Measurements from ENCODE around the gene TXNDC15. TPM values are rescaled to one million over a fixed set of nuclear protein-coding genes. Genes with fewer than 3 reads are reported as not detected.
"Not testable (repeated sequence)": the region's sequence is repeated elsewhere in the genome, so short reads cannot be mapped to it uniquely, and the experiment has no call there.

TXNDC15 gene
- total RNA-seq, 1 donor from 2014 or later: 75.2 TPM

DNA sequence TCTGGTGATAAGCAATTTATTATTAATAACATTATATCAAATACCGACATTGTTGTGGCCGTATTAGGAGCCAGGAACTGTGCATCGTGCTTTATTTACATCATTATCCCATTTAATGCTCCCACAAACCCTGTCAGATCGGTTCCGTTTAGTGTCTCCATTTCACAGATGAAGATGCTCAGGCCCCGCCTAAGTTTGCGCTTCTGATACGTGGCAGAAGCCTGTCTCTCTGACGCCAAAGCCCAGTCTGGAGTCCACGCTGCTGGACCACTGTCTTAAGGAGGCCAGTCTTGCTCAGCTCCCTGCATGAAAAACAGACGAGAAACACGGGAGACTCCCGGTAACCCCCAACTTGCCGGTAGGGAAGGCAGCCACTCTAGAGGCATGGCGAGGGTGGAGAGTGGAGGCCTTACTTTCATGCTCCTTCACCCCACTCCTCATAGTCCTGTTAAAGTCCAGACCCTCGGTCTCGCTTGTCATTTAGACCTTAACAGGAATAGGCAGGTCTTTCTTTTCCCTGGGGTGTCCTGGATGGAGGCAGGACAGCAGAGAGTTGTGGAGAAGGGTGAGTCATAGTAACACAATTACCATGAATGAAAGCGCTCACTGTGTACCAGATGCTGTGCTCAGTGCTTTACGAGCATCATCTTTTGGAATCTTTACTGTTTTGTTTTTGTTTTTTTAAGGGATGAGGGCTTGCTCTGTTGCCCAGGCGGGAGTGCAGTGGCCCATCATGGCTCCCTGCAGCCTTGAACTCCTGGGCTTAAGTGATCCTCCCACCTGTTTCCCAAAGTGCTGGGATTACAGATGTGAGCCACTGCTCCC, 872 bp downstream of the TXNDC15 start:
- Histone ChIP-seq H3K4me3 (ENCODE audit: low read length in 3 of 3) (peak overlapping the region; percentile 93 to 98 (median 96)), H3K9ac (ENCODE audit: low read depth in 1 of 3, low read length in 3 of 3) (peak overlapping the region; percentile 88 to 97 (median 96)), H3K27me3 (ENCODE audit: control insufficient read depth in 3 of 3, insufficient read depth in 3 of 3, low read length in 3 of 3) (no peaks in the 10 kb centered on the region), H3K9me3 (ENCODE audit: control insufficient read depth in 3 of 3, low read length in 3 of 3) (no peaks in the 10 kb centered on the region), H3K27ac (ENCODE audit: low read depth, low read length) (peak overlapping the region; percentile 87), H3K36me3 (ENCODE audit: control insufficient read depth in 3 of 3, insufficient read depth in 3 of 3, low read length in 3 of 3) (peaks cover 0 to 5% (median 5%) of the 10 kb centered on the region in 3 donors), H3K4me1 (ENCODE audit: control insufficient read depth in 3 of 3, insufficient read depth in 3 of 3, low read length in 3 of 3) (peaks cover 13 to 31% (median 25%) of the 10 kb centered on the region in 3 donors)

DNA sequence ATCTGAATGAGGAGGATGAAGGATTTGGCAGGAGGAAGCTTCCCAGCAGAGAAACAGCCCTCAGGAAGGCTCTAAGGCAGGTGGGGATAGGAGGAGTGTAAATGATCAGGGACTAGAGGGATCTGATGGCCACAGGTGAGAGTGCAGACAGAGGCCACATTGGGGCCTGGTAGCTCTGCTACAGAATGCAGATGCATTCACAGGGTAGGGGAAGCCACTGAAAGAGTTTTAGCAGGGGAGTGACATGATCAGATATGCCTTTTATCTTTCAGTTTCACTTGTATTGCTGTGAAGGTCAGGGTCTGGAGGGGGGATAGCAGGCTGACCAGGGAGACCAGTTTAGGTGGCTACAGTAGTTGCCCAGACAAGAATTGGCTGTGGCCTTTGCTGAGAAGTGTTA, 3.0 kb downstream of the TXNDC15 start:
- H3K27ac ChIP-seq (ENCODE audit: low read depth, low read length): no peak overlapping the region
- H3K9me3 ChIP-seq (ENCODE audit: control insufficient read depth in 3 of 3, low read length in 3 of 3): no peaks in the 10 kb centered on the region
- H3K9ac ChIP-seq (ENCODE audit: low read depth in 1 of 3, low read length in 3 of 3): no peak overlapping the region
- H3K4me3 ChIP-seq (ENCODE audit: low read length in 3 of 3): no peak overlapping the region
- peaks cover 13 to 31% (median 25%) of the 10 kb centered on the region in 3 donors for H3K4me1 ChIP-seq (ENCODE audit: control insufficient read depth in 3 of 3, insufficient read depth in 3 of 3, low read length in 3 of 3)
- no peaks in the 10 kb centered on the region for H3K27me3 ChIP-seq (ENCODE audit: control insufficient read depth in 3 of 3, insufficient read depth in 3 of 3, low read length in 3 of 3)
- H3K36me3 ChIP-seq (ENCODE audit: control insufficient read depth in 3 of 3, insufficient read depth in 3 of 3, low read length in 3 of 3): peaks cover 0 to 5% (median 5%) of the 10 kb centered on the region in 3 donors

DNA sequence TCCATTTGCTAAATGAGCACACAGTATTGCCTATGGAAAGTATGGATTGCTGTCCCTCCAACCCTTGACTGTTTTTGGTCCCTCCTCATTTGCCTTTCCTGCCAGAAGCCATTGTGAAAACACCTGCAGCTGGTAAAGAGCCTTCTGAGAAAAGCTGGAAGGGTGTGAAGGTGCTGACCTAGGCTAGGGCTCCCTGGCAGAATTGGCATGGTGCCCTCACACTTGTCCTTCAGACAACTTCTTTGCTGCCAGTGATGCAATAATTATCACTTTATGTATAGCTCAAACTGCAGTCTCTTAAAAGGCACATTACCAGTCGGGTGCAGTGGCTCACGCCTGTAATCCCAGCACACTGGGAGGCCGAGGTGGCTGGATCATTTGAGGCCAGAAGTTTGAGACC, 4.2 kb downstream of the TXNDC15 start:
- H3K9me3 ChIP-seq (ENCODE audit: control insufficient read depth in 3 of 3, low read length in 3 of 3): no peaks in the 10 kb centered on the region
- H3K9ac ChIP-seq (ENCODE audit: low read depth in 1 of 3, low read length in 3 of 3): no peak overlapping the region
- no peak overlapping the region for H3K4me3 ChIP-seq (ENCODE audit: low read length in 3 of 3)
- H3K27me3 ChIP-seq (ENCODE audit: control insufficient read depth in 3 of 3, insufficient read depth in 3 of 3, low read length in 3 of 3): no peaks in the 10 kb centered on the region
- H3K36me3 ChIP-seq (ENCODE audit: control insufficient read depth in 3 of 3, insufficient read depth in 3 of 3, low read length in 3 of 3): peaks cover 0 to 5% (median 5%) of the 10 kb centered on the region in 3 donors
- peaks cover 13 to 30% (median 25%) of the 10 kb centered on the region in 3 donors for H3K4me1 ChIP-seq (ENCODE audit: control insufficient read depth in 3 of 3, insufficient read depth in 3 of 3, low read length in 3 of 3)
- no peak overlapping the region for H3K27ac ChIP-seq (ENCODE audit: low read depth, low read length)

GRCh38 chr5:134879456-134879855, 5.3 kb downstream of the TXNDC15 start:
- no peak overlapping the region for H3K4me3 ChIP-seq (ENCODE audit: low read length in 3 of 3)
- H3K27ac ChIP-seq (ENCODE audit: low read depth, low read length): no peak overlapping the region
- no peaks in the 10 kb centered on the region for H3K27me3 ChIP-seq (ENCODE audit: control insufficient read depth in 3 of 3, insufficient read depth in 3 of 3, low read length in 3 of 3)
- peaks cover 8 to 24% (median 18%) of the 10 kb centered on the region in 3 donors for H3K4me1 ChIP-seq (ENCODE audit: control insufficient read depth in 3 of 3, insufficient read depth in 3 of 3, low read length in 3 of 3)
- no peak overlapping the region for H3K9ac ChIP-seq (ENCODE audit: low read depth in 1 of 3, low read length in 3 of 3)
- no peaks in the 10 kb centered on the region for H3K9me3 ChIP-seq (ENCODE audit: control insufficient read depth in 3 of 3, low read length in 3 of 3)
- peaks cover 0 to 5% (median 5%) of the 10 kb centered on the region in 3 donors for H3K36me3 ChIP-seq (ENCODE audit: control insufficient read depth in 3 of 3, insufficient read depth in 3 of 3, low read length in 3 of 3)

GRCh38 chr5:134880937-134881336, 6.8 kb downstream of the TXNDC15 start:
- not testable (repeated sequence) for H3K36me3 ChIP-seq (ENCODE audit: control insufficient read depth in 3 of 3, insufficient read depth in 3 of 3, low read length in 3 of 3); H3K27me3 ChIP-seq (ENCODE audit: control insufficient read depth in 3 of 3, insufficient read depth in 3 of 3, low read length in 3 of 3); H3K4me3 ChIP-seq (ENCODE audit: low read length in 3 of 3); H3K27ac ChIP-seq (ENCODE audit: low read depth, low read length); H3K9ac ChIP-seq (ENCODE audit: low read depth in 1 of 3, low read length in 3 of 3); H3K9me3 ChIP-seq (ENCODE audit: control insufficient read depth in 3 of 3, low read length in 3 of 3)
- peaks cover 0 to 13% (median 12%) of the 10 kb centered on the region in 3 donors for H3K4me1 ChIP-seq (ENCODE audit: control insufficient read depth in 3 of 3, insufficient read depth in 3 of 3, low read length in 3 of 3)

DNA sequence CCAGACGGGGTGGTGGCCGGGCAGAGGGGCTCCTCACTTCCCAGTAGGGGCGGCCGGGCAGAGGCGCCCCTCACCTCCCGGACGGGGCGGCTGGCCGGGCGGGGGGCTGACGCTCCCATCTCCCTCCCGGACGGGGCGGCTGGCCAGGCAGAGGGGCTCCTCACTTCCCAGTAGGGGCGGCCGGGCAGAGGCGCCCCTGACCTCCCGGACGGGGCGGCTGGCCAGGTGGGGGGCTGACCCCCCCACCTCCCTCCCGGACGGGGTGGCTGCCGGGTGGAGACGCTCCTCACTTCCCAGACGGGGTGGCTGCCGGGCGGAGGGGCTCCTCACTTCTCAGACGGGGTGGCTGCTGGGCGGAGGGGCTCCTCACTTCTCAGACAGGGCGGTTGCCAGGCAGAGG, 7.5 kb downstream of the TXNDC15 start:
- H3K9ac ChIP-seq (ENCODE audit: low read depth in 1 of 3, low read length in 3 of 3); H3K9me3 ChIP-seq (ENCODE audit: control insufficient read depth in 3 of 3, low read length in 3 of 3); H3K27ac ChIP-seq (ENCODE audit: low read depth, low read length); H3K36me3 ChIP-seq (ENCODE audit: control insufficient read depth in 3 of 3, insufficient read depth in 3 of 3, low read length in 3 of 3); H3K4me3 ChIP-seq (ENCODE audit: low read length in 3 of 3); H3K27me3 ChIP-seq (ENCODE audit: control insufficient read depth in 3 of 3, insufficient read depth in 3 of 3, low read length in 3 of 3): not testable (repeated sequence)
- peaks cover 3 to 16% (median 9%) of the 10 kb centered on the region in 3 donors for H3K4me1 ChIP-seq (ENCODE audit: control insufficient read depth in 3 of 3, insufficient read depth in 3 of 3, low read length in 3 of 3)

- Histone ChIP-seq H3K27ac (ENCODE audit: low read depth, low read length) (no peak overlapping the region), H3K36me3 (ENCODE audit: control insufficient read depth in 3 of 3, insufficient read depth in 3 of 3, low read length in 3 of 3) (peaks cover 6 to 13% (median 12%) of the 10 kb centered on the region in 3 donors), H3K9ac (ENCODE audit: low read depth in 1 of 3, low read length in 3 of 3) (no peak overlapping the region), H3K4me1 (ENCODE audit: control insufficient read depth in 3 of 3, insufficient read depth in 3 of 3, low read length in 3 of 3) (peaks cover 0 to 8% (median 3%) of the 10 kb centered on the region in 3 donors), H3K9me3 (ENCODE audit: control insufficient read depth in 3 of 3, low read length in 3 of 3) (no peaks in the 10 kb centered on the region), H3K4me3 (ENCODE audit: low read length in 3 of 3) (no peak overlapping the region), H3K27me3 (ENCODE audit: control insufficient read depth in 3 of 3, insufficient read depth in 3 of 3, low read length in 3 of 3) (no peaks in the 10 kb centered on the region)
Measured at GRCh38 chr5:134887593-134888159, 13.5 kb downstream of the TXNDC15 start.

- Histone ChIP-seq H3K27me3 (ENCODE audit: control insufficient read depth in 3 of 3, insufficient read depth in 3 of 3, low read length in 3 of 3) (no peaks in the 10 kb centered on the region), H3K4me1 (ENCODE audit: control insufficient read depth in 3 of 3, insufficient read depth in 3 of 3, low read length in 3 of 3) (peaks cover 0 to 8% (median 3%) of the 10 kb centered on the region in 3 donors), H3K4me3 (ENCODE audit: low read length in 3 of 3) (no peak overlapping the region), H3K27ac (ENCODE audit: low read depth, low read length) (no peak overlapping the region), H3K36me3 (ENCODE audit: control insufficient read depth in 3 of 3, insufficient read depth in 3 of 3, low read length in 3 of 3) (peaks cover 8 to 17% (median 12%) of the 10 kb centered on the region in 3 donors), H3K9me3 (ENCODE audit: control insufficient read depth in 3 of 3, low read length in 3 of 3) (no peaks in the 10 kb centered on the region), H3K9ac (ENCODE audit: low read depth in 1 of 3, low read length in 3 of 3) (no peak overlapping the region)
Measured at GRCh38 chr5:134889335-134889734, 15.2 kb downstream of the TXNDC15 start.

- no peaks in the 10 kb centered on the region for H3K9me3 ChIP-seq (ENCODE audit: control insufficient read depth in 3 of 3, low read length in 3 of 3)
- no peak overlapping the region for H3K27ac ChIP-seq (ENCODE audit: low read depth, low read length)
- peaks cover 10 to 22% (median 12%) of the 10 kb centered on the region in 3 donors for H3K36me3 ChIP-seq (ENCODE audit: control insufficient read depth in 3 of 3, insufficient read depth in 3 of 3, low read length in 3 of 3)
- no peaks in the 10 kb centered on the region for H3K27me3 ChIP-seq (ENCODE audit: control insufficient read depth in 3 of 3, insufficient read depth in 3 of 3, low read length in 3 of 3)
- H3K4me1 ChIP-seq (ENCODE audit: control insufficient read depth in 3 of 3, insufficient read depth in 3 of 3, low read length in 3 of 3): peaks cover 0 to 3% (median 2%) of the 10 kb centered on the region in 3 donors
- no peak overlapping the region for H3K9ac ChIP-seq (ENCODE audit: low read depth in 1 of 3, low read length in 3 of 3)
- H3K4me3 ChIP-seq (ENCODE audit: low read length in 3 of 3): no peak overlapping the region
Measured at GRCh38 chr5:134891473-134891872, 17.3 kb downstream of the TXNDC15 start.

GRCh38 chr5:134892282-134892681, 18.1 kb downstream of the TXNDC15 start:
- Histone ChIP-seq H3K4me1 (ENCODE audit: control insufficient read depth in 3 of 3, insufficient read depth in 3 of 3, low read length in 3 of 3) (no peaks in the 10 kb centered on the region), H3K9ac (ENCODE audit: low read depth in 1 of 3, low read length in 3 of 3) (no peak overlapping the region), H3K27ac (ENCODE audit: low read depth, low read length) (no peak overlapping the region), H3K4me3 (ENCODE audit: low read length in 3 of 3) (no peak overlapping the region), H3K27me3 (ENCODE audit: control insufficient read depth in 3 of 3, insufficient read depth in 3 of 3, low read length in 3 of 3) (no peaks in the 10 kb centered on the region), H3K36me3 (ENCODE audit: control insufficient read depth in 3 of 3, insufficient read depth in 3 of 3, low read length in 3 of 3) (peaks cover 10 to 24% (median 12%) of the 10 kb centered on the region in 3 donors), H3K9me3 (ENCODE audit: control insufficient read depth in 3 of 3, low read length in 3 of 3) (no peaks in the 10 kb centered on the region)
